ENCODE results near the gene P2RY11.

Gene P2RY11

GRCh38 chr19:10111405-10111811 lies at the start of gene P2RY11:
Gene P2RY11, plus strand, starts transcription at chr19:10111693. Its CDS starts 29 bp downstream, at chr19:10111722.
- DNase-seq: no peak

- DNase-seq: no peak
Measured at GRCh38 chr19:10061717-10062310, 49.7 kb upstream of the P2RY11 start.

GRCh38 chr19:10068205-10068604 lies 43.3 kb upstream of the P2RY11 start:
- DNase-seq: no peak

- DNase-seq: no peak
Measured at GRCh38 chr19:10069046-10069445, 42.4 kb upstream of the P2RY11 start.

- no peak for DNase-seq
Measured at GRCh38 chr19:10070730-10071446, 40.6 kb upstream of the P2RY11 start.

- DNase-seq: peak; percentile 8
Measured at GRCh38 chr19:10074153-10074552, 37.3 kb upstream of the P2RY11 start.

GRCh38 chr19:10076535-10076934 lies 35.0 kb upstream of the P2RY11 start:
- no peak for DNase-seq

- no peak for DNase-seq
Measured at GRCh38 chr19:10078329-10078728, 33.2 kb upstream of the P2RY11 start.

GRCh38 chr19:10079031-10079453 lies 32.5 kb upstream of the P2RY11 start:
- DNase-seq: no peak

- DNase-seq: no peak
Measured at GRCh38 chr19:10083911-10084310, 27.6 kb upstream of the P2RY11 start.

GRCh38 chr19:10084803-10085202 lies 26.7 kb upstream of the P2RY11 start:
- DNase-seq: no peak

- no peak for DNase-seq
Measured at GRCh38 chr19:10085641-10086590, 25.6 kb upstream of the P2RY11 start, which contains the start of gene SHFL. Gene SHFL, plus strand, starts transcription at chr19:10086317. Its CDS starts 111 bp downstream, at chr19:10086428.

- no peak for DNase-seq
Measured at GRCh38 chr19:10086591-10087192, 24.8 kb upstream of the P2RY11 start.

GRCh38 chr19:10087296-10088061 lies 24.0 kb upstream of the P2RY11 start:
- DNase-seq: no peak

GRCh38 chr19:10088949-10089554 lies 22.4 kb upstream of the P2RY11 start:
- no peak for DNase-seq

- DNase-seq: no peak
Measured at GRCh38 chr19:10089801-10090375, 21.6 kb upstream of the P2RY11 start.

- no peak for DNase-seq
Measured at GRCh38 chr19:10091370-10091687, 20.2 kb upstream of the P2RY11 start.

- no peak for DNase-seq
Measured at GRCh38 chr19:10091895-10092641, 19.4 kb upstream of the P2RY11 start.

- DNase-seq: no peak
Measured at GRCh38 chr19:10092648-10093294, 18.7 kb upstream of the P2RY11 start.

Measured in NCI-H446 treated with DMSO at 0.1 percent for 48 hours (cell line).